CD4-positive, alpha-beta T cell (primary cell): ENCODE data around the gene ZNF565. TPM values are rescaled to one million over a fixed set of nuclear protein-coding genes. Genes with fewer than 3 reads are reported as not detected.

Experiments used
- ATAC-seq: fragments of 200-7000 bp; cut with Tn5 transposase; one replicate; pipeline ENCODE4 v1.10.0; 2022; ENCODE audit warnings: mild to moderate bottlenecking; ENCODE audit not compliant: poor library complexity
- CTCF ChIA-PET: fragments of 350-600 bp; sonication (Branson Sonifier 250); formaldehyde crosslinking; loops from one replicate; lab custom pipeline; 2021; ENCODE audit warnings: antibody characterized with exemption, inconsistent platforms; lab: Charles Lee
- POLR2A ChIA-PET: fragments of 350-600 bp; sonication (Branson Sonifier 250); formaldehyde crosslinking; loops from one replicate; lab custom pipeline; 2021; ENCODE audit warnings: antibody characterized with exemption, inconsistent platforms; lab: Charles Lee
- DNase-seq, 14 experiments: peaks; one replicate each; pipeline ENCODE4 v3.0.0-alpha.2; 2013 to 2020; ENCODE audit warnings: mixed read lengths in 2 of 14
- H3K27ac ChIP-seq, 2 donors: one replicate each; pipeline versions ENCODE4 v1.5.1 to v1.7.0; 2013; ENCODE audit warnings: low read length in 2 of 2, low read depth in 1 of 2, mild to moderate bottlenecking in 1 of 2
- H3K27me3 ChIP-seq, 2 experiments: 1 replicate in 1 of 2; 2 replicates in 1 of 2; pipeline versions ENCODE4 v1.6.1 to v1.7.0; 2013; ENCODE audit warnings: low read length in 2 of 2, control low read depth in 1 of 2, mild to moderate bottlenecking in 1 of 2, moderate library complexity in 1 of 2; ENCODE audit not compliant: insufficient read depth in 2 of 2, control insufficient read depth in 1 of 2
- H3K36me3 ChIP-seq: one replicate; pipeline ENCODE4 v1.6.1; 2013; ENCODE audit warnings: low read length, control low read depth; ENCODE audit not compliant: insufficient read depth
- H3K4me1 ChIP-seq: one replicate; pipeline ENCODE4 v1.6.1; 2013; ENCODE audit warnings: low read length, control low read depth; ENCODE audit not compliant: insufficient read depth
- H3K4me3 ChIP-seq: one replicate; pipeline ENCODE4 v1.5.1; 2013; ENCODE audit warnings: mild to moderate bottlenecking, low read length, moderate library complexity
- H3K9me3 ChIP-seq, 2 experiments: 1 replicate in 1 of 2; 2 replicates in 1 of 2; pipeline versions ENCODE4 v1.6.1 to v1.7.0; 2013; ENCODE audit warnings: low read length in 2 of 2, mild to moderate bottlenecking in 2 of 2, control low read depth in 1 of 2, moderate library complexity in 1 of 2; ENCODE audit not compliant: control insufficient read depth in 1 of 2, insufficient read depth in 1 of 2
- H3K27ac Mint-ChIP-seq: one replicate; pipeline ENCODE4 v1.8.0; 2020; ENCODE audit warnings: mixed read lengths
- H3K27me3 Mint-ChIP-seq: one replicate; pipeline ENCODE4 v1.8.0; 2021; ENCODE audit warnings: mixed read lengths
- H3K36me3 Mint-ChIP-seq: one replicate; pipeline ENCODE4 v1.8.0; 2021; ENCODE audit warnings: low read depth, mixed read lengths
- H3K4me1 Mint-ChIP-seq: one replicate; pipeline ENCODE4 v1.8.0; 2021; ENCODE audit warnings: low read depth, mixed read lengths
- H3K4me3 Mint-ChIP-seq: one replicate; pipeline ENCODE4 v1.8.0; 2020; ENCODE audit warnings: mild to moderate bottlenecking, mixed read lengths
- H3K9me3 Mint-ChIP-seq: one replicate; pipeline ENCODE4 v1.8.0; 2020; ENCODE audit warnings: mixed read lengths
- CTCF ChIP-seq: fragments of 200-600 bp; IDR thresholded peaks from one replicate; pipeline ENCODE4 v1.8.0; 2022; ENCODE audit warnings: antibody characterized with exemption, mild to moderate bottlenecking
- intact Hi-C, 2 experiments: fragments of 100-400 bp; cut with DNase I in 1 of 2; cut with micrococcal nuclease in 1 of 2; formaldehyde crosslinking; loops; one replicate each; pipeline versions ENCODE4 v1.15.1 to v1.9.0; 2023 to 2025; cut with DNase I, micrococcal nuclease
- total RNA-seq, 174 experiments: library from RNA in 2 of 174; stranded (reverse) in 2 of 174; gene quantifications; one replicate each; pipeline ENCODE4 v1.2.3 and lab custom pipeline; 2021 to 2026

Gene ZNF565
- total RNA-seq, 2 experiments from 2014 or later: 7.6 to 8.5 TPM

DNA sequence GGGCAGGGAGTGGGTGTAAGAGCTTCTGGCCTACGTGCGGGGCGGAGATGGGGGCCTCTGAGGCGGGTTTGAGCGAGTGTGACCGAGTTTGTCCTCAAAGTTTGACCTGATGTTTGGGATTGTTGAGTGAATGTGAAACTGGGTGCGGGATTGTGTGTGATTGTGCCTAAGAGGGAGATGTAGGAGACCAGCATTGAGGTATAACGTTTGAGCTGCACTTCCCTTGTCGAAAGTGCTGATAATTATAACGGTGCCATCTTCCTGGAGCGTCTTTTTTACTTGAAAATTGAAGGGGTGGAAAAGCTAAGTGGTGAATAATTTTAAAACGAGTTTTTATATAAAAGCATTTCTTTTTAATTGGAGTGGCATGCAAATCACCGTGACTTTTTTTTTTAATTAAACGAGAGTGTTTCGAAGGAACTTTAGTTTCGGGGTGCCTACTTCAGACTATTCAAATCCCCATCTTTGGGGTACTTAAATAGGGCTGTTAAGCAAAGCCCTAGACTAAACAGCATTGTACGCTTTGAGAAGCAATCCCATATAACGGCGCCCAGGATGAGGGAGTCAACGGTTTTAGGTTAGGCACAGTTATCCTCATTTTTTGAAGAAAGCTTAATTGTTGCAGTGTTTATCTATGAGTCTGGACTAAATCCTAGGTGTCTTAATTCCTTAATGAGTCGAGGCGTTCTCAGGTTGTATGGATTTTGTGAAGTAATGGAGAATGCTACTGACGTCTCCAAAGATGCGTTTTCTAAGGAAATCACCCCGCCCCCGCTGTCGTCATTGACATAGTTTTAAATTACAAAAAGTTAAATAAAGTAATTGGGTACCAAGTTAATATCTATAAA is 1.0 kb upstream of the ZNF565 start:
- Histone ChIP-seq H3K27ac (peak overlapping the region; percentile 93 to 99), H3K9me3 (no peaks in the 10 kb centered on the region), H3K4me3 (peak overlapping the region; percentile 86), H3K36me3 (peaks cover 10% of the 10 kb centered on the region), H3K4me1 (peaks cover 28% of the 10 kb centered on the region), H3K27me3 (no peaks in the 10 kb centered on the region)
- ChIA-PET POLR2A (interaction anchor here (0.5 to 2.3 kb wide), 23 partner anchors 13 to 1564 kb away, joined by 3 to 34 read pairs (median 9); partner anchors contain the start of genes CAPNS1, POLR2I, TBCB and USF2), CTCF (interaction anchor here (1.1 to 1.6 kb wide), 4 partner anchors 75 to 758 kb away, joined by 3 to 7 read pairs (median 4); partner anchors contain the start of genes CAPNS1 and POLR2I)
- ATAC-seq: peak; percentile 11
- no peak overlapping the region for H3K4me3 Mint-ChIP-seq
- H3K27me3 Mint-ChIP-seq: no peaks in the 10 kb centered on the region
- no peak overlapping the region for H3K27ac Mint-ChIP-seq
- H3K4me1 Mint-ChIP-seq: peaks cover 20% of the 10 kb centered on the region
- peaks cover 17% of the 10 kb centered on the region for H3K36me3 Mint-ChIP-seq
- TF ChIP-seq CTCF: no peak
- intact Hi-C loops: loop anchor here (2.0 to 10.0 kb wide), 10 partner anchors 163 to 1689 kb away; partner anchors contain the start of genes ZNF566 (in 2 of the 2), SIPA1L3 (in 1 of the 2), WDR87 (in 1 of the 2) and ZFP14 (in 1 of the 2)
- peak in 2 of 14 experiments; percentile 17 to 22 for DNase-seq
- no peaks in the 10 kb centered on the region for H3K9me3 Mint-ChIP-seq

DNA sequence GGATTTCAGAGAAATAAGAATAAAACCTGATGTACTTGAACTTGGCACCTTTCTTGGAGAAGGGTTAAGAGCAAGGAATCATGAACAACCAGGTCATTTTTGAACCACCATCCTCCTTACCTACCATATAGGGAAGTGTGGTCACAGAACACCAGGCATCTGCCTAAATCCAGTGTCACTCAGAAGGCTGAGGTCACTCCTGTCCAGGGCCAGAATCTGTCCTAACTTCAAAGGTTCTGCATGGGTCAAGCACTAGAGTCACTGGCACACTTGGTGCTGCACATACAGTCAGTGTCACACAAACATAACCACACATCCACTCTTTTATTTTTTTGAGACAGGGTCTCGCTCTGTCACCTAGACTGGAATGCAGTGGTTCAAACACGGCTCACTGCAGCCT is 1.6 kb downstream of the ZNF565 start:
- no peak for TF ChIP-seq CTCF
- H3K27ac ChIP-seq: no peak overlapping the region
- ChIA-PET POLR2A (no interaction called here), CTCF (no interaction called here)
- peak in 1 of 14 experiments; percentile 4 for DNase-seq
- Mint-ChIP-seq H3K36me3 (peaks cover 12% of the 10 kb centered on the region), H3K27ac (peak overlapping the region; percentile 11), H3K27me3 (no peaks in the 10 kb centered on the region), H3K4me3 (peak overlapping the region; percentile 32), H3K9me3 (no peaks in the 10 kb centered on the region), H3K4me1 (peaks cover 10% of the 10 kb centered on the region)
- H3K9me3 ChIP-seq: no peaks in the 10 kb centered on the region
- H3K27me3 ChIP-seq: no peaks in the 10 kb centered on the region
- intact Hi-C loops: loop anchor here (5.0 to 10.0 kb wide), 9 partner anchors 71 to 1694 kb away; partner anchors contain the start of genes SIPA1L3 (in 2 of the 2), WDR87 (in 2 of the 2), CAPNS1 (in 1 of the 2) and ZNF527 (in 1 of the 2)
- no peak for ATAC-seq
- H3K36me3 ChIP-seq: no peaks in the 10 kb centered on the region
- H3K4me3 ChIP-seq: no peak overlapping the region
- peaks cover 28% of the 10 kb centered on the region for H3K4me1 ChIP-seq

DNA sequence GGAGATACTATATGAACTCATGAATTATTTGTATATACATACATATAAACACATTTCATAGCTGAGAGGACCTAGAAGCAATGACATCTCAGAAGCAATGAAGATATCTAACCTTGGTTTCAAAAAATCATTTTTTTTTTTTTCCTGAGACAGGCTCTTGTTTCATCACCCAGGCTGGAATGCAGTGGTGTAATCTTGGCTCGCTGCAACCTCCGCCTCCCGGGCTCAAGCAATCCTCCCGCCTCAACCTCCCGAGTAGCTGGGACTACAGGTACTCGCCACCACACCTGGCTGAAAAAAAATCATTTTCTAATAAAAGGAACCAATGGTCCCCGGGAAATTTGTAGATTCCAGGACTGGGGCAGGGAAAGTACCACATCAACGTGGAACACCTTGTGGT is 4.0 kb downstream of the ZNF565 start:
- DNase-seq (no peak), ATAC-seq (no peak)
- CTCF ChIA-PET: no interaction called here
- Mint-ChIP-seq H3K36me3 (peaks cover 19% of the 10 kb centered on the region), H3K4me1 (no peaks in the 10 kb centered on the region), H3K4me3 (no peak overlapping the region), H3K9me3 (no peaks in the 10 kb centered on the region), H3K27ac (no peak overlapping the region), H3K27me3 (no peaks in the 10 kb centered on the region)
- Histone ChIP-seq H3K36me3 (no peaks in the 10 kb centered on the region), H3K4me1 (peaks cover 9% of the 10 kb centered on the region), H3K9me3 (no peaks in the 10 kb centered on the region), H3K27me3 (no peaks in the 10 kb centered on the region), H3K27ac (no peak overlapping the region), H3K4me3 (no peak overlapping the region)
- POLR2A ChIA-PET: interaction anchor here (0.6 kb wide), 1 partner anchor 42 kb away, joined by 4 read pairs; no protein-coding TSS in a partner anchor
- intact Hi-C loops: loop anchor here (5.0 to 10.0 kb wide), 9 partner anchors 68 to 1697 kb away; partner anchors contain the start of genes SIPA1L3 (in 2 of the 2), WDR87 (in 2 of the 2), CAPNS1 (in 1 of the 2) and ZNF527 (in 1 of the 2)
- no peak for TF ChIP-seq CTCF
